ENCODE measurements around the gene HBA2. TPM values are rescaled to one million over a fixed set of nuclear protein-coding genes. Genes with fewer than 3 reads are reported as not detected.

Gene HBA2
- total RNA-seq, 1 experiment from 2014 or later: not detected

GRCh38 chr16:180101-180675 lies 7.5 kb downstream of the HBA2 start, which contains the start of gene HBQ1:
TSS of gene HBQ1 (plus strand) at chr16:180459. CDS start at chr16:180487, 28 bp downstream.
- ChIA-PET POLR2A (no interaction called here), CTCF (interaction anchor here (0.7 to 0.9 kb wide), 2 partner anchors 10 to 75 kb away, joined by 3 read pairs; no protein-coding TSS in a partner anchor)
- no peak for TF ChIP-seq TCF7L2 (IDR thresholded peaks at IDR 0.05; ENCODE audit: low read depth, low read length)
- peak; percentile 95 for TF ChIP-seq CTCF (IDR thresholded peaks at IDR 0.05)
- TF ChIP-seq SIN3A (IDR thresholded peaks at IDR 0.05; ENCODE audit: borderline replicate concordance, insufficient read depth, low read depth, low read length): no peak
- peak in 1 of 2 experiments; percentile 73; a peak in 1 of 4 replicates for TF ChIP-seq REST (IDR thresholded peaks at IDR 0.05; ENCODE audit: insufficient read depth in 1 of 2, low read depth in 2 of 2, low read length in 1 of 2)
- in situ Hi-C loops (cut with HindIII; ENCODE audit: low pct_unique_long_range_greater_than_20kb, low sequenced_read_pairs) (no loop called here), intact Hi-C loops (cut with micrococcal nuclease; ENCODE audit: unreplicated experiment) (loop anchor here (2.0 kb wide), 1 partner anchor 73 kb away; no protein-coding TSS in a partner anchor)
- Histone ChIP-seq H3K27ac (ENCODE audit: low read length) (peak within 1 kb of the TSS; percentile 69), H3K36me3 (ENCODE audit: control insufficient read depth, insufficient read depth, low read length) (no peaks in the 10 kb centered on the region), H3K27me3 (ENCODE audit: control insufficient read depth, insufficient read depth, low read length) (no peaks in the 10 kb centered on the region), H3K4me3 (ENCODE audit: low read depth in 2 of 2, low read length in 2 of 2) (peak within 1 kb of the TSS; percentile 43 to 51), H3K9me3 (ENCODE audit: control insufficient read depth, insufficient read depth, low read depth, low read length) (no peaks in the 10 kb centered on the region), H3K4me1 (ENCODE audit: control insufficient read depth, insufficient read depth, low read length) (peaks cover 6% of the 10 kb centered on the region; the same call in 1 of the 2 replicates)
- no peak for DNase-seq (ENCODE audit: low read depth, low spot score)
- no TSS peak for BruUV-seq (replicated peaks)
- peak; percentile 48 for ATAC-seq

GRCh38 chr16:180681-181564 lies 8.2 kb downstream of the HBA2 start:
- ATAC-seq (peak; percentile 84), DNase-seq (ENCODE audit: low read depth, low spot score) (no peak)
- H3K27ac ChIP-seq (ENCODE audit: low read length): peak overlapping the region; percentile 69
- H3K36me3 ChIP-seq (ENCODE audit: control insufficient read depth, insufficient read depth, low read length): no peaks in the 10 kb centered on the region
- peak overlapping the region; percentile 43 to 51 for H3K4me3 ChIP-seq (ENCODE audit: low read depth in 2 of 2, low read length in 2 of 2)
- peaks cover 6% of the 10 kb centered on the region; the same call in 1 of the 2 replicates for H3K4me1 ChIP-seq (ENCODE audit: control insufficient read depth, insufficient read depth, low read length)
- H3K27me3 ChIP-seq (ENCODE audit: control insufficient read depth, insufficient read depth, low read length): no peaks in the 10 kb centered on the region
- TF ChIP-seq POLR2AphosphoS5 (IDR thresholded peaks at IDR 0.05; ENCODE audit: low read depth, low read length): peak; percentile 78
- TF ChIP-seq TCF7L2 (IDR thresholded peaks at IDR 0.05; ENCODE audit: low read depth, low read length): no peak
- TF ChIP-seq SIN3A (IDR thresholded peaks at IDR 0.05; ENCODE audit: borderline replicate concordance, insufficient read depth, low read depth, low read length): peak; percentile 81; the same call in 1 of the 2 replicates
- TF ChIP-seq CTCF (IDR thresholded peaks at IDR 0.05): no peak
- 0 out of 4 replicates have a peak, but pooled peaks of 1 of the 2 experiments have one; percentile 53 for TF ChIP-seq REST (IDR thresholded peaks at IDR 0.05; ENCODE audit: insufficient read depth in 1 of 2, low read depth in 2 of 2, low read length in 1 of 2)
- BruUV-seq (replicated peaks): no TSS peak
- CTCF ChIA-PET: interaction anchor here (0.7 to 0.9 kb wide), 3 partner anchors 10 to 84 kb away, joined by 3 read pairs; no protein-coding TSS in a partner anchor
- POLR2A ChIA-PET: no interaction called here
- in situ Hi-C loops (cut with HindIII; ENCODE audit: low pct_unique_long_range_greater_than_20kb, low sequenced_read_pairs) (no loop called here), intact Hi-C loops (cut with micrococcal nuclease; ENCODE audit: unreplicated experiment) (loop anchor here (2.0 kb wide), 1 partner anchor 74 kb away; no protein-coding TSS in a partner anchor)
- H3K9me3 ChIP-seq (ENCODE audit: control insufficient read depth, insufficient read depth, low read depth, low read length): no peaks in the 10 kb centered on the region
